AG09309 (cell line): ENCODE data around the gene CAMK1D.

Source experiments
- DNase-seq: peaks from one replicate; pipeline ENCODE4 v3.0.0-alpha.2; 2010; ENCODE audit warnings: low read depth
- H3K4me3 ChIP-seq: 2 replicates; pipeline ENCODE4 v1.5.1; 2011; ENCODE audit warnings: mild to moderate bottlenecking, low read depth, low read length, moderate library complexity; ENCODE audit not compliant: control insufficient read depth
- CTCF ChIP-seq: IDR thresholded peaks from 2 replicates; pipeline ENCODE4 v1.5.1; 2011; ENCODE audit warnings: mild to moderate bottlenecking, low read depth, low read length, inconsistent platforms; ENCODE audit not compliant: insufficient read depth, control insufficient read depth; ENCODE audit errors: missing control alignments

Gene CAMK1D

GRCh38 chr10:12846718-12847117 lies 497.4 kb downstream of the CAMK1D start:
- DNase-seq: no peak
- no peak overlapping the region for H3K4me3 ChIP-seq
- TF ChIP-seq CTCF: no peak

- TF ChIP-seq CTCF: peak; percentile 25
- no peak overlapping the region for H3K4me3 ChIP-seq
- DNase-seq: no peak
Observed at GRCh38 chr10:12847361-12847975, 498.1 kb downstream of the CAMK1D start.

- no peak overlapping the region for H3K4me3 ChIP-seq
- no peak for TF ChIP-seq CTCF
- DNase-seq: no peak
Observed at GRCh38 chr10:12848439-12849173, 499.3 kb downstream of the CAMK1D start.

- TF ChIP-seq CTCF: no peak
- no peak overlapping the region for H3K4me3 ChIP-seq
- no peak for DNase-seq
Observed at GRCh38 chr10:12849319-12850181, 500.2 kb downstream of the CAMK1D start.

GRCh38 chr10:12852687-12853086 lies 503.3 kb downstream of the CAMK1D start:
- TF ChIP-seq CTCF: no peak
- H3K4me3 ChIP-seq: no peak overlapping the region
- DNase-seq: no peak

- DNase-seq: no peak
- no peak overlapping the region for H3K4me3 ChIP-seq
- TF ChIP-seq CTCF: no peak
Observed at GRCh38 chr10:12854988-12855387, 505.6 kb downstream of the CAMK1D start.
